ENCODE data around the gene PPP1R9A.

GRCh38 chr7:95105627-95106026 lies 198.2 kb downstream of the PPP1R9A start:
- TF ChIP-seq BHLHE40 (IDR thresholded peaks at IDR 0.05; ENCODE audit: borderline replicate concordance), result no peak
- no peak for TF ChIP-seq SP1 (IDR thresholded peaks at IDR 0.05)

Data from HEK293T (cell line).